Fibroblast of the aortic adventitia (primary cell): Measurements from ENCODE around the gene C4orf33. TPM values are rescaled to one million over a fixed set of nuclear protein-coding genes. Genes with fewer than 3 reads are reported as not detected.

Experiments used
- DNase-seq: peaks from one replicate; pipeline ENCODE4 v3.0.0-alpha.2; 2010; ENCODE audit warnings: low read depth
- H3K4me3 ChIP-seq: 2 replicates; pipeline ENCODE4 v1.5.1; 2011; ENCODE audit warnings: low read depth, mild to moderate bottlenecking, control low read depth, low read length, moderate library complexity
- CTCF ChIP-seq: IDR thresholded peaks from 2 replicates; pipeline ENCODE4 v1.5.1; 2011; ENCODE audit warnings: mild to moderate bottlenecking, low read length, control low read depth, inconsistent platforms; ENCODE audit not compliant: insufficient read depth
- total RNA-seq: library from RNA; depleted of rRNA; stranded (reverse); fragments of >200 nt; gene quantifications from 2 replicates; pipeline ENCODE4 v1.2.3, GENCODE V29; 2012; ENCODE audit warnings: low replicate concordance

The C4orf33 gene
- total RNA-seq, 1 donor: 11.5 TPM

- no peak for TF ChIP-seq CTCF
- no peak for DNase-seq
- no peak overlapping the region for H3K4me3 ChIP-seq
These were observed 49.3 kb downstream of the C4orf33 start for GRCh38 chr4:129145222-129145730.

- no peak overlapping the region for H3K4me3 ChIP-seq
- no peak for DNase-seq
- no peak for TF ChIP-seq CTCF
These were observed 50.7 kb downstream of the C4orf33 start for GRCh38 chr4:129146639-129147038.

GRCh38 chr4:129148892-129149291, 52.9 kb downstream of the C4orf33 start:
- TF ChIP-seq CTCF: no peak
- no peak overlapping the region for H3K4me3 ChIP-seq
- DNase-seq: no peak

- H3K4me3 ChIP-seq: no peak overlapping the region
- no peak for DNase-seq
- no peak for TF ChIP-seq CTCF
These were observed 54.0 kb downstream of the C4orf33 start for GRCh38 chr4:129149906-129150305.

GRCh38 chr4:129152350-129152749, 56.4 kb downstream of the C4orf33 start:
- TF ChIP-seq CTCF: no peak
- H3K4me3 ChIP-seq: no peak overlapping the region
- DNase-seq: no peak

- DNase-seq: no peak
- H3K4me3 ChIP-seq: no peak overlapping the region
- TF ChIP-seq CTCF: no peak
These were observed 57.7 kb downstream of the C4orf33 start for GRCh38 chr4:129153700-129154099.

GRCh38 chr4:129162450-129162849, 66.5 kb downstream of the C4orf33 start:
- H3K4me3 ChIP-seq: no peak overlapping the region
- no peak for DNase-seq
- TF ChIP-seq CTCF: no peak
